GM18909 (cell line): Measurements from ENCODE around the gene TMC6.
"Not testable (repeated sequence)": the region's sequence is repeated elsewhere in the genome, so short reads cannot be mapped to it uniquely, and the experiment has no call there.

ENCODE experiments used
- ATAC-seq: cut with Tn5 transposase; IDR thresholded peaks from one replicate; pipeline ENCODE4 v1.9.1; 2021; ENCODE audit warnings: mild to moderate bottlenecking; ENCODE audit not compliant: unreplicated experiment, poor library complexity

TMC6 gene

GRCh38 chr17:78089576-78090281 lies 38.8 kb downstream of the TMC6 start:
- no peak for ATAC-seq

- ATAC-seq, result no peak
These were observed 40.0 kb downstream of the TMC6 start for GRCh38 chr17:78088529-78088928.

GRCh38 chr17:78086740-78087139 lies 41.8 kb downstream of the TMC6 start:
- no peak for ATAC-seq

- no peak for ATAC-seq
These were observed 45.6 kb downstream of the TMC6 start for GRCh38 chr17:78082988-78083387.

GRCh38 chr17:78082355-78082872 lies 46.1 kb downstream of the TMC6 start:
- ATAC-seq, result not testable (repeated sequence)

- no peak for ATAC-seq
These were observed 47.0 kb downstream of the TMC6 start for GRCh38 chr17:78081551-78081950.

- ATAC-seq, result no peak
These were observed 49.3 kb downstream of the TMC6 start for GRCh38 chr17:78079253-78079652.

- ATAC-seq, result no peak
These were observed 53.0 kb downstream of the TMC6 start for GRCh38 chr17:78075545-78075944.

- no peak for ATAC-seq
These were observed 53.5 kb downstream of the TMC6 start for GRCh38 chr17:78075011-78075410.

- ATAC-seq, result no peak
These were observed 55.6 kb downstream of the TMC6 start for GRCh38 chr17:78072961-78073360.

GRCh38 chr17:78069695-78070094 lies 58.9 kb downstream of the TMC6 start:
- no peak for ATAC-seq

- ATAC-seq, result not testable (repeated sequence)
These were observed 61.6 kb downstream of the TMC6 start for GRCh38 chr17:78066976-78067375.

GRCh38 chr17:78064708-78065107 lies 63.8 kb downstream of the TMC6 start:
- no peak for ATAC-seq

GRCh38 chr17:78063489-78063888 lies 65.1 kb downstream of the TMC6 start:
- ATAC-seq, result no peak

GRCh38 chr17:78062596-78062995 lies 66.0 kb downstream of the TMC6 start:
- no peak for ATAC-seq
